D341Med (cell line): ENCODE results near the gene ING1.
"Not testable (repeated sequence)": the region's sequence is repeated elsewhere in the genome, so short reads cannot be mapped to it uniquely, and the experiment has no call there.

Experiments
- DNase-seq: peaks from one replicate; pipeline ENCODE4 v3.0.0; 2012; ENCODE audit warnings: low spot score

The ING1 gene

GRCh38 chr13:110713642-110713952, at the start of gene ING1:
Gene ING1, plus strand, starts transcription at chr13:110713700. Its CDS starts 450 bp downstream, at chr13:110714150.
- peak; percentile 41 for DNase-seq

GRCh38 chr13:110664041-110664440, 49.5 kb upstream of the ING1 start:
- DNase-seq, result no peak

GRCh38 chr13:110664673-110665072, 48.8 kb upstream of the ING1 start:
- no peak for DNase-seq

GRCh38 chr13:110665491-110666254, 47.8 kb upstream of the ING1 start:
- no peak for DNase-seq

GRCh38 chr13:110666255-110666533, 47.3 kb upstream of the ING1 start:
- DNase-seq, result no peak

GRCh38 chr13:110669036-110669435, 44.5 kb upstream of the ING1 start:
- peak; percentile 4 for DNase-seq

- not testable (repeated sequence) for DNase-seq
These were observed 43.7 kb upstream of the ING1 start for GRCh38 chr13:110669814-110670213.

GRCh38 chr13:110676595-110677587, 36.6 kb upstream of the ING1 start:
- DNase-seq, result no peak

- no peak for DNase-seq
These were observed 35.6 kb upstream of the ING1 start for GRCh38 chr13:110677731-110678545.

GRCh38 chr13:110680852-110681251, 32.6 kb upstream of the ING1 start:
- DNase-seq, result peak; percentile 70

GRCh38 chr13:110681868-110682550, 31.5 kb upstream of the ING1 start:
- no peak for DNase-seq

GRCh38 chr13:110682746-110683145, 30.8 kb upstream of the ING1 start:
- no peak for DNase-seq

GRCh38 chr13:110683203-110683883, 30.2 kb upstream of the ING1 start:
- no peak for DNase-seq

- no peak for DNase-seq
These were observed 29.6 kb upstream of the ING1 start for GRCh38 chr13:110683921-110684320.

GRCh38 chr13:110684388-110685056, 29.0 kb upstream of the ING1 start:
- DNase-seq, result no peak

- DNase-seq, result no peak
These were observed 28.0 kb upstream of the ING1 start for GRCh38 chr13:110685305-110686020.

- DNase-seq, result no peak
These were observed 25.8 kb upstream of the ING1 start for GRCh38 chr13:110687736-110688135.

GRCh38 chr13:110689041-110689440, 24.5 kb upstream of the ING1 start:
- no peak for DNase-seq

GRCh38 chr13:110689711-110690110, 23.8 kb upstream of the ING1 start:
- DNase-seq, result no peak

GRCh38 chr13:110690516-110690915, 23.0 kb upstream of the ING1 start:
- DNase-seq, result no peak
